HG02798 (cell line): ENCODE data around the gene ADORA2B.
"Not testable (repeated sequence)": the region's sequence is repeated elsewhere in the genome, so short reads cannot be mapped to it uniquely, and the experiment has no call there.

ENCODE experiments used
- ATAC-seq: cut with Tn5 transposase; IDR thresholded peaks from one replicate; pipeline ENCODE4 v1.9.1; 2021; ENCODE audit warnings: mild to moderate bottlenecking; ENCODE audit not compliant: unreplicated experiment, poor library complexity

The ADORA2B gene

DNA sequence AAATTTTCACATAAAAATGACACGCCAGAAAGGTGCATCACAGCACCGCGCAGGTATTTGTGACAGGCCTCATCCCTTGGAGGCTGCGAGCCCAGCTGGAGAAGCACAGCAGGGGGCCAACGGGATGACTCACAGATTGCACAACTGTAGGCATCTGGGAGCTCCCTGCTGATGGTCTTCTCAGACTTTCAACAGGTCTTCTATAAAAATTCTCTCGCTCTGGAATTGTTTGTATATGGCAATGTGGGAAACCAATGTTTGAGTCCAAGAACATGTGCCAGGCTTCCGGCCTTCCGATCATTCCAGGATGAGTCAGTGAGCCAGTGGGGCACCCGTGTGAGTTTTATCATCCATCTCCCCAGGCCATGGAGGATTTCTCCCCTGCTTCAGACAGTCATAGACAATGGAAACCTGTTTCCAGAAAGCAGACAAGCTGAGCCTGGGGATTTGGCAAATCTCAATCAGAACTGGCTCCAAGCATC lies 24.1 kb upstream of the ADORA2B start:
- no peak for ATAC-seq

DNA sequence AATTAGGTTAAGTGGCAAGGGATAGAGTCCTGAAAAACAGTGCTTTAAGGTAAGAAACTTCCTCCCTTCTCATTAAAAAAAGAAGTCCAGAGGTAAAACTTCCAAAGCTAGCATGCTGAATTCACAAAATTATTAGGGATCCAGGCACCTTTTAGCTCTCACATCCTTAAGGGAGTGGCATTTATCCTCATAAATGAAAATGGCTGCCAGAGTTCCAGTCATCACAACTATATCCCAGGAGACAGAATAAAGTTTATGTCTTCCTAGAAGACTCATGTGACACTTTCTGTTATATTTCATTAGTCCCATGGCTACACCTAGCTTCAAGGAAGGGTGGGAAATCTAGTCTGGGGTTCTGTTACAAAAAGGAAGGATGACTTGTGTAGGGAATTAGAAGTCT lies 23.3 kb upstream of the ADORA2B start:
- ATAC-seq = no peak

DNA sequence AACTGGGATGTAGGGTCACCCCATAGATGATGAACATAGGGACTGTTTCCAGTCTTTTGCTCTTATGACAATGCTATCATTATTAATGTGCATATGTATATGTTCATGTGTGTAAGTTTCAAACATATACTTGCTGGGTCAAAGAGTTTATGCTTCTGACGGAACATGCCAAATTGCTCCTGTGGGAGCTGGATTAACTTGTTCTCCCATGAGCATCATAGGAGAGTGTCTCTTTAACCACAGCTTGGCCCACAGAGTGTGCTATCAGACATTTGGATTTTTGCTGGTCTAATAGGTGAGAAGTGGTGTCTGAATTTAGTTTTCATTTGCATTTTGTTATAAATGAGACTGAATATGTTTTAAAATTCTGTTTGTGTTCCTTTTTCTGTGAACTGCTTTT lies 22.3 kb upstream of the ADORA2B start:
- no peak for ATAC-seq

DNA sequence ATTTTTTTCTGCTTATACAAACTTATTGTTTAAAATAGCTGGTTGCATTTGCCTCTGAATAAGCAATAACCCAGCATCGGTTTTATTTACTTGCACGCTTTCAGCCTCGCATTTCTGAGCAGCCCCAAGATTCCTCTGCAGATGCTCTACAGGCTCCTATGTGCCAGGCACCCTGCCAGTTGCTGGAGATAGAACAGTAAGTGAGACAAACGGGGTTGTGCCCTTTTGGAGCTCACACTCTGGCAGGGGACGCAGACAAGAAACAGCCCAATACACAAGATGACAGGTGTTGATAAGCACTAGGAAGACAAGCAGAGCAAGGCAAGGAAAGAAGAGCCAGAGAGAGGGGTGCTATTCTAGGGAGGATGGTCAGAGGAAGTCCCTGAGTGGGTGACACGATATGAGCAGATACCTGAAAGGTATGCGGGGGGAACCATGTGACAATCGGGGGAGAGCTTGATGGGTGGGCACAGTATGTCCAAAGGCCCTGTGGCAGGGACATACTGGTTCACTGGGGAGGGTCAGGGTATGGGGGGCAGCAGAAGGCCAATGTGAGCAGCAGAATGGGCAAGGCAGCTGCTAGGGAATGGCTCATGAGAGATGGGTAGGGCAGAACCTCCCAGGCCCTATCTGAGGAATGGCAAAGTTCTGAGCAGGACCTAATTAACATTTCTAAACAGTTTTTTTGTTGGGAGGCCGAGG lies 18.7 kb upstream of the ADORA2B start:
- ATAC-seq = no peak

DNA sequence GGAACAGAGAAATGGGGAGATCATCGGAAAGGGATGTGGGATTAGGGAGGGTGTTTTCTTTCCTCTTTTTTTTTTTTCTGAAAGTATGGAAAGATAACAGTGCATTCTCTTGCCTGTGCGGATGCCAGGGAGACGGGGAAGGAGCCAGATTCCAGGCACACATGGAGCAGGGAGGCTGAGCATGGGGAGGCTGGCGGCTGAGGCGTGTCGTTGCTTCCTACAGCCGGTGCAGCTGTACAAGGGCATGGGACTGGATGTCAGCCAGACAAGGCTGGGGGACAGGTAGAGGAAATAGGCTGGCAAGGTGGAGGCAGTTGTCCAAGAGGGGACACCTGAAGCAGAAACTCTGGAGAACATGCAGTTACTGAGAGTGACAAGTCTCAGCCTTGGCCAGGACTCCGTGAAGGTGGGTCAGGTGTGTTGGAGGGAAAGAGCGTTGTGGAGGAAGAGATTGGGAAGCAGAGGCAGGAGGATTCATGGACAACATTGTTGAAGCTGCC lies 16.6 kb upstream of the ADORA2B start:
- ATAC-seq = no peak

DNA sequence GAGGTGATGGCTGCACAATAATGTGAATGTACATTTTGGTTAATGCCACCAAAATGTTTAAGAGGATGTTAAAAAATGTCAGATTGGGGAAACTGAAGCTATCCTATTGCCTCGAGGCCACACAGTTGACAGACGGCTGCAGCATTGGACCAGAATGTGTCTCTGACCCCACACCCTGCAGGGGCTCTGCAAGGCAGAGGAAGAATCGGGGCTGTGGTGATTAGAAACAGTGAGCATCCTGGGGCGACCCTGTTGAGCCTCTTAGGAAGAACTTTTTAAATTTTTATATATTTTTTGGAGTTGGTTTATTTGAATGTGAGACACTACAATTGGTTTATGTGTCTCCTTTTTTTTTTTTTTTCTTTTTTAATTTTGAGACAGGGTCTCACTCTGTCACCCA lies 15.0 kb upstream of the ADORA2B start:
- no peak for ATAC-seq

DNA sequence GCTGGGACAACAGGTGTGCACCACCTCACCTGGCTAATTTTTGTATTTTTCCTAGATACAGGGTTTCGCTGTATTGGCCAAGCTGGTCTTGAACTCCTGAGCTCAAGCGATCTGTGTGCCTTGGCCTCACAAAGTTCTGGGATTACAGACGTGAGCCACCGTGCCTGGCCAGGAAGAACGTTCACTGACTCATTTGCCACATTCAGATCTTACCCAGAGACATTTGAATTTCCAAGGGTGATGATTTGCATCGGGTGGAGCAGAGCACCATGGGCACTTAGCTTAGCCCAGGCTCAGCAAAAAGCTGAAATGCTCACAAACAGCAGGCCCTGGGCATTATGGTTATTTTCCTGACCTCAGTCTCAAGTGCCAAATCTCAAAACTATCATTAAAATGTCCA lies 14.5 kb upstream of the ADORA2B start:
- no peak for ATAC-seq

DNA sequence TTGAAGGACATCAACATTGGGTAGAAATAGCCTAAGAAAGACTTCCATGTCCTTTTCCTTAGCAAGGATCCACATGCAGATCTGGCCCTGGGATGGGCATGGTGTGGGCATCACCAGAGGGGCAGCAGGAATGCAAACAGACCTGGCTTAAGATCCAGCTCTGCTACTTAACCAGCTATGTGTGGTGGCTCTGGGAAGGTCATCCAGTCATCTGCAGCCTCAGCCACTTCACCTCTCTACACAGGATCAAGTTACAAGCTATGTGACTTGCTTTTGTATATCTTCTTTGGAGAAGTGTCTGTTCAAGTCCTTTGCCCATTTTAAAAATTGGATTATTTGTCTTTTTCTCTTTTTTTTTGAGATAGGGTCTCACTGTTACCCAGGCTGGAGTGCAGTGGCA lies 13.5 kb upstream of the ADORA2B start:
- no peak for ATAC-seq

DNA sequence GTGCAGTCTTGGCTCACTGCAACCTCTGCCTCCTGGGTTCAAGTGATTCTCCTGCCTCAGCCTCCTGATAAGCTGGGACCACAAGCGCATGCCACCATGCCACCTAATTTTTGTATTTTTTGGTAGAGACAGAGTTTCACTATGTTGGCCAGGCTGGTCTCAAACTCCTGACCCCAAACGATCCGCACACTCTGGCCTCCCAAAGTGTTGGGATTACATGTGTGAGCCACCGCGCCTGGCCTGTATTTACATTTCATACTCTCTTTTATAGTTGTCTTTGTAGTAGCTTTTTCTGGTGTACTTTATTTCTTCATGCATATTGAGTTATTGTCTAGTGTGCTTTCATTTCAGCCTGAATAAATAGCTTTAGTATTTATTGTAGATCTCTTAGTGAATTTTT lies 10.1 kb upstream of the ADORA2B start:
- no peak for ATAC-seq

DNA sequence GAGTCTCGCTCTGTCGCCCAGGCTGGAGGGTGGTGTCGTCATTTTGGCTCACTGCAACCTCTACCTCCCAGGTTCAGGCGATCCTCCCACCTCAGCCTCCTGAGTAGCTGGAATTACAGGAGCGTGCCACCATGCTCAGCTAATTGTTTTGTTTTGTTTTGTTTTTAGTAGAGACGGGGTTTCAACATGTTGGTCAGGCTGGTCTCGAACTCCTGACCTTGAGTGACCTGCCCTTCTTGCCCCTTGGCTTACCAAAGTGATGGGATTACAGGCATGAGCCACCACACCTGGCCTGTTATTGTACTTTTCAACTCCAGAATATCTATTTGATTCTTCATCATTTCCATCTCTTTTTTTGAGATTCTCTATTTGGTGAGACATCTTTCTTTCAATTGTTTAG lies 9.0 kb upstream of the ADORA2B start:
- no peak for ATAC-seq

DNA sequence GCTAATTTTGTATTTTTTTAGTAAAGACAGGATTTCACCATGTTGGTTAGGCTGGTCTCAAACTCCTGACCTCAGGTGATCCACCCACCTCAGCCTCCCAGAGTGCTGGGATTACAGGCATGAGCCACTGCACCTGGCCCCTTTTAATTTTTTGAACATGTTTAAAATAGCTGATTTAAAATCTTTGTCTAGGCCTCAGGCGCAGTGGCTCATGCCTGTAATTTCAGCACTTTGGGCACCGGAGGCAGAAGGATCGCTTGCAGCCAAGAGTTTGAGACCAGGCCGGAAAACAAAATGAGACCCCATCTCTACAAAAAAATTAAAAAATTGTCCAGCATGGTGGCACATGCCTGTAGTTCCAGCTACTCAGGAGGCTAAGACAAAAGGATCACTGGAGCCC lies 8.4 kb upstream of the ADORA2B start:
- ATAC-seq = not testable (repeated sequence)

DNA sequence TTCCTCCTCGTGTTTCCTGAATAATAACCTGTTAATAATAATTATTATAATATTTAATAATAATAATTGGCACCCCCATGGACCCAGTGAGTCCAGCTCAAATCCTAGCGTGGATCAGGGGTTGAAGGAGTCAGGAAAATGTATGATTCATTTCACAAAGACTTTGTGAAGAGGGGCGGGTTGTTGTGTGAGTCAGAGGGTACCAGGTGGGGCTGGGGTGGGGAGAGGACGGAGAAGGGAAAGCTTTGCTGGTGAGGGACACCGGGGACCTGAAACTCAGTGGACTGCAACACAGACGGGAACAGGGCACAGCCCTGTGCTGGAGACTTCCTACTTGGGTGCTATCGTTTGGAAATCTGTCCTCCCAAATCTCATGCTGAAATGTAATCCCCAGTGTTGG lies 3.1 kb upstream of the ADORA2B start:
- no peak for ATAC-seq

DNA sequence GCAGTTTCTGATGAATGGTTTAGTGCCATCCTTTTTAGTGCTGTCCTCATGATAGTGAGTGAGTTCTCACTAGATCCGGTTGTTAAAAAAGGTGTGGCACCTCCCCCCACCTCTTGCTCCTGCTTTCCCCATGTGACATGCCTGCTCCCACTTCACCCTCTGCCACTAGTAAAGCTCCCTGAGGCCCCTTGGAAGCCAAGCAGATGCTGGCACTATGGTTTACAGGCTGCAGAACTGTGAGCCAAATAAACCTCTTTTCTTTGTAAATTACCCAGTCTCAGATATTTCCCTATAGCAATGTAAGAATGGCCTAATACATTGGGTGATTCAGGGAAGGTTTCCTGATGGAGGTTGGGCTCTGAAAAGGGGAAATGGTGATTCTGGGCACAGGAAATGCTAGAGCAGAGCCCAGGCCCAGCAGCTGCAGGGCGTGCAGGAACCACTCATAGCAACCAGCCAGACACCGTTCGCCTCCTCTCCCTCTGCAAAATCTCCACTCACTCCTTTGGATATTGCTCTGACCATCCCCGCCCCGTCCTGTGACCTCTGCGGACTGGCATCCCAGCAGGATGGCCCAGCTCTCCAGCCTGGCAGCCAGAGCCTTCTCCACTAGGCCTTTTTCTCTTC lies 2.6 kb upstream of the ADORA2B start:
- ATAC-seq = no peak

DNA sequence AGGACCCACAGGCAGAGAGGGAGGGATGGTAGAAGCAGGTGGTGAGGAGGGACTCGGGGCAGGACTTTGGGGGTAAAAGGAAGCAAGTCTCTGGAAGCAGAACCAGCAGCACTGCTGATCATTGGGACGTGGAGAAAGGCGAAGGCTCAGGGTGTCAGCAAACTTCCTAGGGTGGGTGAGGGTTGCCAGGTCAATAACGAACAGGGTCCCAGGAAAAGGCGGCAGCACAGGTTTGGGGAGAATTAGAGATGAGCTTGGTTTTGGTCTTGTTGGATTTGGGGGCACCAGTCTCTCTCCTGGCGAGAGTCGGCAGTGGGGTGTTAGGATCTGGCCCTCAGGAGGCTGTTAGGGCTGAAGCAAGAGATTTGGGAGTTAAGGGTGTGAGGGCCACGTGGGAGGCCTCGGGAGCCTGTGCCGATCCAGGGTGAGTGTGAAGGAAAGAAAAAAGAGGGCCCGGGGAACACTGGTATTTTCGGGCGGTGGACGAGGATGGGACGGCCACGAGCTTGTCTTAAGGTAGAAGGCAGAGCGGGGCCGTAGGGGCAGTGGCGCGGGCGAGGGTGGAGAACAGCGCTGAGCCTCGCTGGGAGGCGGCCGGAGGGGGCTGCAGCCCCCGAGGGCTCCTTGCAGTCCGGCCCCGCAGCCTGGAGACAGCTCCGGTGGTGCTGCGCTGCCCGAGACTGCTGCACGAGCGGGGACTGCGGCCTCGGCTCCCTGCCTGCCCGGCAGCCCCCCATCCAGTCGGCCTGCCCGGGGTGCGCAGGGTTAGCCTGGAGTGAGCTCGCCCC lies 765 bp upstream of the ADORA2B start:
- no peak for ATAC-seq

DNA sequence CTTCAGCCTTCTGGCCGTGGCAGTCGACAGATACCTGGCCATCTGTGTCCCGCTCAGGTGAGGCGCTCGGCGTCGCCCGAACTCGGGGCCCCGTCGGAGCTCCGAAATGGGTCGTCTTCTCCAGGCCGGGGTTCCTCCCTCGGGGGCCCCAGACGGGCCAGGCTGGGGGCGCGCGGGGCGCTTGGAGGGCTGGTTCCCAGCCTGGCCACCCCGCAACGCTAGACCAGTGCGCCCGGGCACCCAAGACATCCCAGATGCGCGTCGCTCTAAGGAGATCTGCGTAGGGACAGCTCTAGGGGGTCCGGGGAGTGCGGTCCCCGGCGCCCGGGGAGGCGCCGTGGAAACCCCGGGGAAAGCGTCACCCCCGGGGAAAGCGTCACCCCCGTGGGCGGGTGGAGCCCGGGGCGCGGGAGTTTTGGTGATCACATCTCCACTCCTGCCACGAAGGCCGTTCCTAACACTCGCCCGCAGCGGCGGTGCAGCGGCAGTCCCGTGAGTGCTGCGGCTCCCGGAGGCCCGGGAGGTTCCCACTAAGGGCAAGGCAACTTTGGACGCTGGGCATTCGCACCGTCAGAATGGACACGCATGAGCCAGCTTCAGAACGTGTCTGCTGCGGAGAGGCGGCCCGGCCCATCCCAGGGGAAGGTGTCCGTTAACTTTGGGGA lies 729 bp downstream of the ADORA2B start:
- no peak for ATAC-seq

DNA sequence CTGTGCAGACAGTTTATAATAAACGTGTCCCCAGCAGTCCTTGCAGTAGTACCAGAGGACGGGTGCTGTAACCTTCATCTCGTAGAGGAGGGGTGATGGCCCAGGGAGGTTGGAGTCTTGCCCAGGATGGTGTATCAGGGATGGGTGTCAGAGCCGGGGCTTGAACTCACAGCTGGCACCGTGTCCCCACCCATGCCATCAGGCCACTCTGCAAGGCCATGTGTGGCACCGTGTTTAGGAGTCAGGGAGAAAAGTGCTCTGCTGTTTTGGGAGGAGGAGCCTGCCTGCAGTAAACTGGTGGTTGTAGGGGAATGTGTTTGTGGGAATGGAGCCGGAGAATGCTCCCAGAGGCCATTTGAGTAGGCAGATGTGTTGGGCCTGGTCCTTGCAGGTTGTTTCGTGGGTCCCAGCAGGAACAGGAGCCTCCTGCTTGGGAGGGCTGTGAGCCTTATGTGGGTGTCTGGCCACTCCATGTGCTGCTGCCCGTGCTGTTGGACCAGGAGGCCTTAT lies 1.7 kb downstream of the ADORA2B start:
- no peak for ATAC-seq

DNA sequence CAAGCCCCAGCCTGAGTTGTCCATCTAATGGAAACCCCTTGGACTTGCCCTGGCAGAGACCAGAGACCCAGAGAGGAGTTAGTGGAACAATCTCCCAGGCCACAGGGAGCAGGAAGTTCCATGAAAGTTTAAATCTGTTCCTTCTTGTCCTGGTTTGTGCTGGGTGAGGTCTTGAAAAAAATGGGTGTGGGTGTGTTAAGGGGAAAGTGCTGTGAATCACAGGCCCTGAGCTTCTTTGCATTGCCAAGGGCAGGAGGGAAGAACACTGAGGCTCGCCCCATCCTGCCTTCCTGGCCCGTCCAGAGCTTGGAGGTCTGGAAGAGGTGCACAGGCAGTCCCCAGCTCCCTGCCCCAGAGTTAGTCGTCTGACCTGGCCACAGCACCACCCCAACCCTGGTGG lies 2.3 kb downstream of the ADORA2B start:
- ATAC-seq = no peak

DNA sequence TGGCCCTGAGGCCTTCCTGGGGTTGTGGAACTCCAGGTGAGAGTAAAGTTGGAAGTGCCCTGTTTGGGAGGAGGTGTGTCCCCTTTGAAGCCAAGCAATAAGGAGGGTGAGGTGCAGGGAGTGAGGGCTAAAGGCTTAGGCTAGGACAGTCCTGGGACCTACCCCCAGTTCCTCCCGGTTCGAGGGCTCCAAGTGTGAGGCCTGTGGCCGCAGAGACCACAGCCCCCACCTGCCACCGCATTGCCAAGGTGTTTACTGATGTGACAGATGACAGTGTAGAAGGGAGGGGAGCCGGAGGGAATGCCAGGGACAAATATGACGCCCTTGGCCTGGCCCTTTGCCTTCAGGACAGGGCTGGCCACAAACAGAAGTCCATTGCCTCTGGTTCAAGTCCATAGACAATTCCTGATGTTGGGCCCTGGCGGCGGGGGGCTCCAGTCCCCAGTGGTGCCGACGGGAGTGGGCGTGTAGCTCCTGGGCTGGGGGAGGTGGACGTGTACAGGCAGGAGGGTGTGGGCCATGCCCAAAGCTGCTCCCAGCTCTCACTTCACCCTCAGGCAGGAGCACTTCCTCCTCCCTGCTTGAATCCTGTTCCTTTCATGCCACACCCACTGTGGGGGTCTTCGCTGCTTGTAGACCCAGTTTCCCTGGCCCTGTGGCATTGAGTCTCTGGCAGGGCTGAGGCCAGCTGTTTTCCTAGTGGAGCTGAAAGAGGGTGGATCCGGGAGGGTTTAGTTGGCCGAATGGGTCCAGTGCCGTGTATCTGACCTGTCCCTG lies 3.2 kb downstream of the ADORA2B start:
- no peak for ATAC-seq

DNA sequence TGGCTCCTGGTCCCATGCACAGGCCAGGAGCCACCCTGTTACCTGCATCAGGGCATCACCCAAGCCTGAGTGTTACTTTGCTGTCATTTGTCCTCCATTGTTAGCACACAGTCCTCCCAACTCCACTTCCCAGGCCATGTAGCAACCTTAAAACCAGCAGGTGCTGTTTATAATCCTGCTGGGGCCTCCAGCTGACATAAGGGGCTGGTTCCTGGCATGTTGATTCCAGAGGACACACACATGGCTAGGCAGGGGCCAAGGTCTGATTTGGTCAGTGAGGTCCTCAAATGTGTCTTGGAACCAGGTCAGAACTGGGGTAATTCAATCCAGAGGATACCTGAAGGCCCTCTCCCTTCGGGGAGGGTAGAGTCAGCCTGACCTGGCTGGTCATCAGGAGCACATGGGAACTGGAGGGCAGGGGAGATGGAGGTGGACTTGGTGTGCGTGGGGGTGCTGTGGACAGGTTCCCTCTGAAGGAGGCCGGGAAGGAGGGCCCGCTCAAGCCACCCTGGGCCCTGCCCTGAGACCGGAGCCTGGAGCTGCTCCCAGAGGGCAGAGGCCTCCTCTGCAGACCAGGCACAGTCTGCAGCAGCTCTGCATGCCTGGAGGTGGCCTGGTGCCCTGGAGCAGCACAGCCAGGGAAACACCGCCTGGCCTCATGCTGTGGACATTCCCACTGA lies 6.6 kb downstream of the ADORA2B start:
- no peak for ATAC-seq
